Psoas muscle (tissue), 8 donors: ENCODE measurements around the gene TRPM2. TPM values are rescaled to one million over a fixed set of nuclear protein-coding genes. Genes with fewer than 3 reads are reported as not detected.

ENCODE experiments used
- ATAC-seq, 4 donors: fragments of 200-7000 bp; cut with Tn5 transposase; one replicate each; pipeline ENCODE4 v1.9.1; 2020; ENCODE audit warnings: moderate library complexity in 3 of 4, mild to moderate bottlenecking in 2 of 4
- DNase-seq, 2 donors: peaks; one replicate each; pipeline ENCODE4 v3.0.0-alpha.2; 2020
- H3K27ac ChIP-seq: fragments of 200-600 bp; one replicate; pipeline ENCODE4 v1.8.0; 2022
- H3K27me3 ChIP-seq, 3 donors: fragments of 200-600 bp in 1 of 3; one replicate each; pipeline versions ENCODE4 v1.6.1 to v1.8.0; 2013 to 2022; ENCODE audit warnings: low read length in 2 of 3, mild to moderate bottlenecking in 2 of 3, moderate library complexity in 1 of 3; ENCODE audit not compliant: insufficient read depth in 3 of 3
- H3K36me3 ChIP-seq, 2 donors: fragments of 200-600 bp in 1 of 2; one replicate each; pipeline versions ENCODE4 v1.6.1 to v1.8.0; 2013 to 2022; ENCODE audit warnings: low read depth in 1 of 2, mild to moderate bottlenecking in 1 of 2, moderate library complexity in 1 of 2; ENCODE audit not compliant: insufficient read depth in 1 of 2
- H3K4me1 ChIP-seq: fragments of 200-600 bp; one replicate; pipeline ENCODE4 v1.8.0; 2022
- H3K4me3 ChIP-seq: fragments of 200-600 bp; one replicate; pipeline ENCODE4 v1.8.0; 2022; ENCODE audit warnings: mild to moderate bottlenecking
- H3K9me3 ChIP-seq: fragments of 200-600 bp; one replicate; pipeline ENCODE4 v1.8.0; 2022
- WGBS, 3 donors: extraction: QIAGEN DNeasy Blood & Tissue Kit; methylation state at CpG; one replicate each; pipeline versions ENCODE4 v1.1.6 to v1.1.7; 2013; 5-methylcytosine and 5-hydroxymethylcytosine counted together
- intact Hi-C, 2 donors: fragments of 100-400 bp; cut with DNase I; formaldehyde crosslinking; loops; one replicate each; pipeline versions ENCODE4 v1.11.0 to v1.14.2; 2022
- polyA plus RNA-seq, 3 donors: library from polyadenylated mRNA; stranded (reverse); fragments of 200-250 nt; gene quantifications; one replicate each; pipeline ENCODE4 v1.2.3, GENCODE V29; 2013
- total RNA-seq, 4 donors: library from RNA; stranded (reverse); fragmentation: NEBNext Ultra II Directional in 2 of 4; extraction: Animal tissue kit (Norgen Biotek cat#: 25700) in 2 of 4; gene quantifications; one replicate each; pipeline versions ENCODE4 v1.2.1 to v1.2.4, GENCODE V29; 2021 to 2023
- TF ChIP-seq, protein P1 (sequence below): fragments of 200-600 bp; IDR thresholded peaks from one replicate; pipeline ENCODE4 v1.8.0; 2022; ENCODE audit warnings: antibody characterized with exemption
- donor health status: healthy with polysubstance abuse.
- donor health status: DM: no; HTN: no; CAD: no; lungs with moderate emphysema.
- donor health status: Bipolar disorder and iron deficiency.
- donor health status: healthy.
- donor health status: DM: yes; HTN: yes; CAD: no.
- donor health status: DM: no; HTN: no; CAD: no.
- donor health status: DM: no; HTN: no; CAD: no.
- donor health status: DM: yes; HTN: yes; CAD: no.

The TRPM2 gene
- total and polyA plus RNA-seq, 7 donors, result 0.08 to 1.7 (median 0.76) TPM

DNA sequence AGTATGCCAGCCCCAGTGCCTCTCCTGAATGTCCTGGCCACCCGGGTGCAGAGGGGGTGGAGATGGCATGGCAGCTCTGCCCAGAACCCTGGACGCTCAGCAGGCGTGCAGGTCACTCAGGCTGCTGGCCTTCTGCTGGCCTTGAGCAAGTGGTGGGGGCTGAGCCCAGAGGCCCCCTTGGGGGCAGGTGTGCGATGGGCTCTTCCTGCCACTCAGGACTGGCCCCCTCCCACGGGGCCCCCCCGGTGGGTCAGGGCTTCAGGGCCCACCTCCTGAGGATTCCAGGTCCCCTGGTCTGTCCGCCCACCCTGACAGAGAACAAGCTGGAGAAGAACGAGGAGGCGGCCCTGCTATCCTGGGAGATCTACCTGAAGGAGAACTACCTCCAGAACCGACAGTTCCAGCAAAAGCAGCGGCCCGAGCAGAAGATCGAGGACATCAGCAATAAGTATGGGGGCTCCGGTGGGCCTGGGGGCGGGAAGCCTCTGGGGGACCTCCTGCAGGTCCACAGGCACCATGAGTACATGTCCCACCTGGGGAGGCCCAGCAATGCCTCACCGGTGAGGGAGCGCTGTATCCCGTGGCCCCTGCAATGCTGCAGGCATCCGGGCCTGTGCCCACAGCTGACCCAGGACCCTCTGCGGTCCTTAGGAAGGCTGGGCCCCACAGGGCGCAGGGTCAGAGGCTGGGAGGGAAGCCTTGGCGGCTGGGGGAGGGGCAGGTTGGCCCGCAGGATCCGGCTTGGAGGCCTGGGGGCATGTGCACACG is 64.9 kb downstream of the TRPM2 start:
- no peak overlapping the region for H3K4me3 ChIP-seq
- DNase-seq, result no peak
- no peaks in the 10 kb centered on the region for H3K36me3 ChIP-seq
- no peaks in the 10 kb centered on the region for H3K4me1 ChIP-seq
- intact Hi-C loops, result no loop called here
- TF ChIP-seq, protein P1, sequence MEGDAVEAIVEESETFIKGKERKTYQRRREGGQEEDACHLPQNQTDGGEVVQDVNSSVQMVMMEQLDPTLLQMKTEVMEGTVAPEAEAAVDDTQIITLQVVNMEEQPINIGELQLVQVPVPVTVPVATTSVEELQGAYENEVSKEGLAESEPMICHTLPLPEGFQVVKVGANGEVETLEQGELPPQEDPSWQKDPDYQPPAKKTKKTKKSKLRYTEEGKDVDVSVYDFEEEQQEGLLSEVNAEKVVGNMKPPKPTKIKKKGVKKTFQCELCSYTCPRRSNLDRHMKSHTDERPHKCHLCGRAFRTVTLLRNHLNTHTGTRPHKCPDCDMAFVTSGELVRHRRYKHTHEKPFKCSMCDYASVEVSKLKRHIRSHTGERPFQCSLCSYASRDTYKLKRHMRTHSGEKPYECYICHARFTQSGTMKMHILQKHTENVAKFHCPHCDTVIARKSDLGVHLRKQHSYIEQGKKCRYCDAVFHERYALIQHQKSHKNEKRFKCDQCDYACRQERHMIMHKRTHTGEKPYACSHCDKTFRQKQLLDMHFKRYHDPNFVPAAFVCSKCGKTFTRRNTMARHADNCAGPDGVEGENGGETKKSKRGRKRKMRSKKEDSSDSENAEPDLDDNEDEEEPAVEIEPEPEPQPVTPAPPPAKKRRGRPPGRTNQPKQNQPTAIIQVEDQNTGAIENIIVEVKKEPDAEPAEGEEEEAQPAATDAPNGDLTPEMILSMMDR, result no peak
- H3K27me3 ChIP-seq, result peaks cover 0 to 21% (median 0%) of the 10 kb centered on the region in 3 donors
- WGBS, 3 donors, result 89 to 91% (median 90%) methylated on average over 23 to 25 of the region's 25 CpGs
- H3K9me3 ChIP-seq, result no peaks in the 10 kb centered on the region
- no peak for ATAC-seq
- no peak overlapping the region for H3K27ac ChIP-seq

DNA sequence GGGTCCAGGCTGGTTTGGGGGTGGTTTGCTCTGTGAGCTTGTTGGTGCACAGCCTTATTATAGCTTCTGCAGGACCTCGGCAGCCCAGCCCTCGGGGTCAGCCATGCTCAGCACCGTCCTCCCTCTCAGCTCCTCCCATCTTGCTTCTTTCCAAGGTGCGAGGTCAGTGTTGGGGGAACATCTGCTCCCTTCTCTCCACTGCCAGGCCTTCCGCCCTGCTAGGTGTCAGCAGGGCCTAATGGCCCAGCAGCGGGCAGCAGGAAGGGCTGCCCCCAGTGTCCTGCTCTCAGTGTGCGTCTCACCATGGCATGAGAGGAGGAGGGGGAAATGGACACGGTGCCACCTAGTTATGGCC is 65.4 kb downstream of the TRPM2 start:
- Histone ChIP-seq H3K4me1 (no peaks in the 10 kb centered on the region), H3K27me3 (peaks cover 0 to 17% (median 0%) of the 10 kb centered on the region in 3 donors), H3K27ac (no peak overlapping the region), H3K9me3 (no peaks in the 10 kb centered on the region), H3K4me3 (no peak overlapping the region), H3K36me3 (no peaks in the 10 kb centered on the region)
- TF ChIP-seq, protein P1, result no peak
- intact Hi-C loops, result no loop called here
- no peak for ATAC-seq
- no peak for DNase-seq
- 87 to 92% (median 92%) methylated on average over 7 to 8 of the region's 8 CpGs for WGBS, 3 donors

DNA sequence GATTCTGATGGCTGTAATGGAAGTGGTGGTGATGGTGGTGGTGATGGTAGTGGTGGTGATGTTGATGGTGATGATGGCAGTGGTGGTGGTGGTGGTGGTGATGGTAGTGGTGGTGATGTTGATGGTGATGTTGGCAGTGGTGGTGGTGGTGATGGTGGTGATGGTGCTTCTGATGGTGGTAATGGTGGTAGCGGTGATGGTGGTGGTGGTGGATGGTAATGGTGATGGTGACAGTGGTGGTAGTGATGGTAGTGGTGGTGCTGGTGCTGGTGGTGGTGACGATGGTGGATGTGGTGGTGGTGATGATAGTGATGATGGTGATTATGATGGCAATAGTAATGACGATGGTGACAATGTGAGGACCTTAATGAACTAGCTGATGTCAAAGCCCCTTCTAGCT is 66.3 kb downstream of the TRPM2 start:
- DNase-seq (no peak), ATAC-seq (no peak)
- WGBS, 3 donors, result 94 to 98% (median 97%) methylated on average over 3 of the region's 3 CpGs
- Histone ChIP-seq H3K4me3 (no peak overlapping the region), H3K4me1 (no peaks in the 10 kb centered on the region), H3K36me3 (no peaks in the 10 kb centered on the region), H3K27ac (no peak overlapping the region), H3K9me3 (no peaks in the 10 kb centered on the region), H3K27me3 (peaks cover 0 to 21% (median 0%) of the 10 kb centered on the region in 3 donors)
- TF ChIP-seq, protein P1, result no peak
- intact Hi-C loops, result no loop called here

DNA sequence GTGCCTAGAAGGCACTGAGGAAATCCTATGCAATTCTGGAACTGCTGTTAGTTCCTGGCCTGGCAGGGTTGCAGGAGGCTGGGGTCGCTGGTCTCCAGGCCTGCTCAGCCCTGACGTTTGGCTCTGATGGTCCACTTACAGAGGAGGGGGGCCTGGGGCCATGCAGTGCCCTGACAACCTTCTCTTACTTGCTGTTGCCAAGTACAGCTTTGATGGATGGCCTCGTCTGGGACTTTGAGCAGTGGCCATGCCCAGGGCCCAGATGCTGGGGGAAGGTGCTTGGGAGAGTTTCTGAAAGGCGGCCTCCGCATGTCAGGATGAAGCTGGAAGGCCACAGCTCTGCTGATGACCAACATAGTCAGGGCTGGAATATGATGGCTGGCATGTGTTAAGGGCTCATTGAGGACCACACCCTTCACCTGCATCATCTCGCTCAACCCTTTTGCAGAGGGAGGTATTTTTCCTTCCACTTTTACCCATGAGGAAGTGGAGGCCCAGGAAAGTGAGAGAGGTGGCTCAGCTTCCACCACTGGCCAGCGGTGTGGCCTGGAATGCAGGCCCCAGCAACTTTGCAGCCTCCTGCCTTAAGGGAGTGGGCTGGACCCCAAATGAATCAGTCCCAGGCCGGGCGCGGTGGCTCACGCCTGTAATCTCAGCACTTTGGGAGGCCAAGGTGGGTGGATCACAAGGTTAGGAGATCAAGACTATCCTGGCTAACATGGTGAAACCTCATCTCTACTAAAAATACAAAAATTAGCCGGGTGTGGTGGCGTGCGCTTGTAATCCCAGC is 67.2 kb downstream of the TRPM2 start:
- Histone ChIP-seq H3K4me1 (no peaks in the 10 kb centered on the region), H3K27ac (no peak overlapping the region), H3K27me3 (peaks cover 0 to 11% (median 0%) of the 10 kb centered on the region in 3 donors), H3K36me3 (no peaks in the 10 kb centered on the region), H3K4me3 (no peak overlapping the region), H3K9me3 (no peaks in the 10 kb centered on the region)
- WGBS, 3 donors, result 73 to 85% (median 81%) methylated on average over 12 to 14 of the region's 14 CpGs
- no peak for DNase-seq
- ATAC-seq, result no peak
- TF ChIP-seq, protein P1, result no peak
- intact Hi-C loops, result no loop called here
